ENCODE data around the gene DSN1. TPM values are rescaled to one million over a fixed set of nuclear protein-coding genes. Genes with fewer than 3 reads are reported as not detected.

DSN1 gene
- total RNA-seq, 2 donors from 2014 or later, result 1.8 to 5.6 TPM

DNA sequence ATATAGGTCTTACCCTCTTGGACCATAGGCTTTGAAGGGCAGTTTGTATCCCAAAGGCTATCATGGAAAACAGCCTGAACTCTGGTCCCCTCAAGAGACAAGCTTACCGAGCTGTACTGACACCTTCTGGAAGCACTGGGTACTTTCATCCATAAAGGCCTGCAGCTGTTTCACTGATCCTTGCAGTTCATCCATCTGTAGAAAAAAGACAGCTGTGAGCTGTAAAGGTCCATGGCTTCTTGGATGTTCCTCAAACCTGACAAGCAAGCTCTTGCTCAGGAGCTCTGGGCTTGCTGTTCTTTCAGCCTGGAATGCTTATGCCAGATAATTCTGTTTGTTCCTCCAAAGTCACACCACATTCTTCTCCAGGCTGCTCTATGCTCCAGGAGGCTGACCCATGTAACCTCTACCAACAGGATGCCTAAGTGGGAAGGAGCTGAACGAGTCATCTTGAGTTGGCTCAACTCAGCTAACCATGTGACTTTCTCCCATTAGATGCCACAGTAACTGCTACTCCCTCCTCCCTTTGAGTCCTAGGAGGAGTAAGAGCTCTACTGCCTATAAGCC, 18.8 kb downstream of the DSN1 start:
- Histone ChIP-seq H3K4me1 (no peaks in the 10 kb centered on the region), H3K27me3 (no peaks in the 10 kb centered on the region), H3K27ac (no peak overlapping the region), H3K9me3 (no peaks in the 10 kb centered on the region), H3K4me3 (no peak overlapping the region), H3K36me3 (replicated peaks in 1 of 2; ENCODE audit: insufficient read depth in 1 of 2, low read depth in 2 of 2) (peaks cover 0 to 2% of the 10 kb centered on the region in 2 donors)
- intact Hi-C loops (cut with DNase I), result no loop called here
- peak; percentile 38 to 69 (median 52) for DNase-seq
- TF ChIP-seq POLR2A (IDR thresholded peaks at IDR 0.05) (no peak), CTCF (IDR thresholded peaks at IDR 0.05) (peak; percentile 56 to 77 (median 64))
- WGBS, 2 donors, result 9 to 12% methylated on average over 2 of the region's 2 CpGs
- ATAC-seq, result peak; percentile 81

DNA sequence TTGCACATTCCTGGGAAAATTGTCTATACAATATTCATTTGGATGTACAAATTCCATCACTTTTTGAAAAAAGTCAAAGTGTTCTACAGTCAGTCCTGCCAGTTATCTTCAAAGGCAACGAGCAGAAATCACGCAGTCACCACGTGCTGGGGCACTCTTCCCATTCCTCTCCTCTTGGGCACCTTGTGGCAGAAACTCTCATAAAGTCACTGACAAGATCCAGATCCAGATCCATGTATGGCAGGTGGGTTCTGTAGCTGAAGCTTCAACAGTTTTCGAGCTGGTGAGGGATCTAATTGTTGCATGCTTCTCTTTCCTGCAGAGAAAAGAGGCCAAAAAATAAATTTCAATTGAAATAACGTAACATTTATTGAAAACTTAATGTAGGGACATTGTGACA, 21.0 kb downstream of the DSN1 start:
- H3K36me3 ChIP-seq (replicated peaks in 1 of 2; ENCODE audit: insufficient read depth in 1 of 2, low read depth in 2 of 2), result peaks cover 0 to 2% of the 10 kb centered on the region in 2 donors

GRCh38 chr20:36745927-36746659, 27.5 kb downstream of the DSN1 start, which contains the start of gene NDRG3:
NDRG3 (minus strand) TSS chr20:36746090; CDS start chr20:36721735, 24,355 bp downstream.
- no peaks in the 10 kb centered on the region for H3K36me3 ChIP-seq (replicated peaks in 1 of 2; ENCODE audit: insufficient read depth in 1 of 2, low read depth in 2 of 2)
- H3K4me1 ChIP-seq, result peaks cover 19% of the 10 kb centered on the region
- intact Hi-C loops (cut with DNase I), result no loop called here
- 3 to 27% methylated on average over 5 to 48 of the region's 63 CpGs for WGBS, 2 donors
- DNase-seq (peak; percentile 94 to 97 (median 96)), ATAC-seq (peak; percentile 99)
- H3K4me3 ChIP-seq, result peak within 1 kb of the TSS; percentile 53 to 93
- no peaks in the 10 kb centered on the region for H3K27me3 ChIP-seq
- peak within 1 kb of the TSS; percentile 23 to 72 (median 64) for H3K27ac ChIP-seq
- TF ChIP-seq CTCF (IDR thresholded peaks at IDR 0.05) (peak in 3 of 7 experiments; percentile 7 to 39 (median 28)), POLR2A (IDR thresholded peaks at IDR 0.05) (peak in 2 of 3 donors; percentile 22 to 34)
- no peaks in the 10 kb centered on the region for H3K9me3 ChIP-seq

More for the DNA sequence above, 21.0 kb downstream of the DSN1 start:
- intact Hi-C loops (cut with DNase I), result no loop called here
- no peak overlapping the region for H3K4me3 ChIP-seq
- TF ChIP-seq POLR2A (IDR thresholded peaks at IDR 0.05) (no peak), CTCF (IDR thresholded peaks at IDR 0.05) (no peak)
- DNase-seq (no peak), ATAC-seq (no peak)
- no peaks in the 10 kb centered on the region for H3K4me1 ChIP-seq
- WGBS, 2 donors, result 89 to 91% methylated on average over 5 of the region's 5 CpGs
- no peak overlapping the region for H3K27ac ChIP-seq
- no peaks in the 10 kb centered on the region for H3K27me3 ChIP-seq
- H3K9me3 ChIP-seq, result no peaks in the 10 kb centered on the region

- TF ChIP-seq CTCF (IDR thresholded peaks at IDR 0.05) (no peak), POLR2A (IDR thresholded peaks at IDR 0.05) (no peak)
- no peaks in the 10 kb centered on the region for H3K36me3 ChIP-seq (replicated peaks in 1 of 2; ENCODE audit: insufficient read depth in 1 of 2, low read depth in 2 of 2)
- peaks cover 19% of the 10 kb centered on the region for H3K4me1 ChIP-seq
- ATAC-seq (peak; percentile 49), DNase-seq (peak in 3 of 4 donors; percentile 13 to 37 (median 21))
- no peaks in the 10 kb centered on the region for H3K9me3 ChIP-seq
- intact Hi-C loops (cut with DNase I), result no loop called here
- no peaks in the 10 kb centered on the region for H3K27me3 ChIP-seq
- H3K4me3 ChIP-seq, result peak overlapping the region; percentile 53 to 93
- 2 to 4% methylated on average over 17 to 30 of the region's 44 CpGs for WGBS, 2 donors
- H3K27ac ChIP-seq, result peak overlapping the region; percentile 23 to 72 (median 56)
These were observed 28.2 kb downstream of the DSN1 start for GRCh38 chr20:36745234-36745926.

Data from body of pancreas (tissue), 4 donors.